ENCODE results near the gene EVPL. TPM values are rescaled to one million over a fixed set of nuclear protein-coding genes. Genes with fewer than 3 reads are reported as not detected.

Gene EVPL
- polyA plus RNA-seq (2011; rRNA removed) (not detected in 2 replicates), polyA minus RNA-seq (2011; rRNA and poly(A)+ RNA removed) (not detected in 2 replicates)

- ChIA-PET CTCF (no interaction called here), POLR2A (no interaction called here)
- Histone ChIP-seq H3K4me3 (ENCODE audit: low read depth, low read length) (no peak within 1 kb of the TSS), H3K27me3 (ENCODE audit: control insufficient read depth, insufficient read depth, low read length) (no peaks in the 10 kb centered on the region; the same call in none of the 2 replicates), H3K36me3 (ENCODE audit: control insufficient read depth, insufficient read depth, low read length) (no peaks in the 10 kb centered on the region)
- DNase-seq (ENCODE audit: low read depth): no peak
- no peak for TF ChIP-seq CTCF (IDR thresholded peaks at IDR 0.05; ENCODE audit: insufficient read depth, low read depth, low read length)
Measured at GRCh38 chr17:76027159-76027839, at the start of gene EVPL. EVPL (minus strand) TSS chr17:76027306; CDS start chr17:76027198, 108 bp downstream.

- TF ChIP-seq CTCF (IDR thresholded peaks at IDR 0.05; ENCODE audit: insufficient read depth, low read depth, low read length): no peak
- Histone ChIP-seq H3K36me3 (ENCODE audit: control insufficient read depth, insufficient read depth, low read length) (no peaks in the 10 kb centered on the region), H3K27me3 (ENCODE audit: control insufficient read depth, insufficient read depth, low read length) (peaks cover 63% of the 10 kb centered on the region), H3K4me3 (ENCODE audit: low read depth, low read length) (no peak overlapping the region)
- CTCF ChIA-PET: interaction anchor here (0.9 kb wide), 1 partner anchor 62 kb away, joined by 3 read pairs; no protein-coding TSS in a partner anchor
- DNase-seq (ENCODE audit: low read depth): no peak
- POLR2A ChIA-PET: no interaction called here
Measured at GRCh38 chr17:76076146-76076764, 49.1 kb upstream of the EVPL start.

- ChIA-PET POLR2A (no interaction called here), CTCF (interaction anchor here (1.8 kb wide), 1 partner anchor 61 kb away, joined by 3 read pairs; no protein-coding TSS in a partner anchor)
- peaks cover 62% of the 10 kb centered on the region for H3K27me3 ChIP-seq (ENCODE audit: control insufficient read depth, insufficient read depth, low read length)
- H3K36me3 ChIP-seq (ENCODE audit: control insufficient read depth, insufficient read depth, low read length): no peaks in the 10 kb centered on the region
- no peak for DNase-seq (ENCODE audit: low read depth)
- H3K4me3 ChIP-seq (ENCODE audit: low read depth, low read length): no peak overlapping the region
- no peak for TF ChIP-seq CTCF (IDR thresholded peaks at IDR 0.05; ENCODE audit: insufficient read depth, low read depth, low read length)
Measured at GRCh38 chr17:76075364-76076145, 48.4 kb upstream of the EVPL start.

GRCh38 chr17:76074390-76075363, 47.6 kb upstream of the EVPL start, which contains the start of gene GALR2:
GALR2 (plus strand) TSS chr17:76074781; CDS start chr17:76074884, 103 bp downstream.
- no peak within 1 kb of the TSS for H3K4me3 ChIP-seq (ENCODE audit: low read depth, low read length)
- POLR2A ChIA-PET: no interaction called here
- H3K36me3 ChIP-seq (ENCODE audit: control insufficient read depth, insufficient read depth, low read length): no peaks in the 10 kb centered on the region
- CTCF ChIA-PET: interaction anchor here (1.8 kb wide), 1 partner anchor 60 kb away, joined by 3 read pairs; no protein-coding TSS in a partner anchor
- no peak for DNase-seq (ENCODE audit: low read depth)
- no peak for TF ChIP-seq CTCF (IDR thresholded peaks at IDR 0.05; ENCODE audit: insufficient read depth, low read depth, low read length)
- H3K27me3 ChIP-seq (ENCODE audit: control insufficient read depth, insufficient read depth, low read length): peaks cover 53% of the 10 kb centered on the region
